SK-N-SH (cell line): ENCODE results near the gene AKAP9.

Experiments
- EZH2phosphoT487 ChIP-seq: fragments of 200-600 bp; sonication (generic); IDR thresholded peaks from 2 replicates; pipeline ENCODE4 v1.6.1; 2017; ENCODE audit warnings: low read depth, mixed run types, mild to moderate bottlenecking, antibody characterized with exemption, moderate library complexity, borderline replicate concordance
- RAD21 ChIP-seq: IDR thresholded peaks from 2 replicates; pipeline ENCODE4 v1.6.1; 2012; ENCODE audit warnings: mild to moderate bottlenecking, low read length

GRCh38 chr7:91945476-91945875 lies 4.8 kb downstream of the AKAP9 start:
- TF ChIP-seq EZH2phosphoT487 = no peak
- no peak for TF ChIP-seq RAD21
